ENCODE measurements around the gene EP400. TPM values are rescaled to one million over a fixed set of nuclear protein-coding genes. Genes with fewer than 3 reads are reported as not detected.

Gene EP400
- total and polyA plus RNA-seq, 2 of the 8 experiments (the other 6 are each of a cell fraction or from before 2014, with no cell fraction given) = 13.1 to 69.7 TPM

DNA sequence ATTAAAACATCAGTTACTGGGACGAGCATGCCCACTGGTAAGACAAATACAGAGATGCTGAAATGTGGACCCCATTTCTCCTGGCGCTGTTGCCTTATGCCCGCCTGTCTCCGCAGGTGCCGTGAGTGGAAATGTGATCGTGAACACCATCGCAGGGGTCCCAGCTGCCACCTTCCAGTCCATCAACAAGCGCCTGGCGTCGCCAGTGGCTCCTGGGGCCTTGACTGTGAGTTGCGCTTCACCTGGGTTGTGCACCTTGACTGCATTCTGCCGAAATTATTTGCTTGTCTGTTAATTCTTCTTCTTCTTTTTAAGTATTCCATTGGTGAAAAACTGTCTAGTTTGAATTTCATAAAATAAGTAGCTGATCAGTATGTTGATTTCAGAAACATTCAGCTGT, 105.2 kb downstream of the EP400 start (continued):
- TF ChIP-seq SRF (IDR thresholded peaks at IDR 0.05; ENCODE audit: low read depth, low read length) (no peak), SIN3A (conservative IDR thresholded peaks at IDR 0.05 in 1 of 2, IDR thresholded peaks at IDR 0.05 in 1 of 2; ENCODE audit: low read depth in 1 of 2, low read length in 2 of 2) (no peak)

Measured in H1 (cell line).